ENCODE data around the gene NMS. TPM values are rescaled to one million over a fixed set of nuclear protein-coding genes. Genes with fewer than 3 reads are reported as not detected.

Gene NMS
- total and polyA plus RNA-seq, 2 donors (not counting 1 experiment from before 2014, with no cell fraction given), result not detected

GRCh38 chr2:100509066-100509465 is 38.8 kb downstream of the NMS start:
- ChIA-PET CTCF (interaction anchor here (0.6 kb wide), 1 partner anchor 49 kb away, joined by 3 read pairs; no protein-coding TSS in a partner anchor), POLR2A (no interaction called here)
- Histone ChIP-seq H3K27ac (ENCODE audit: low read length in 2 of 2) (no peak overlapping the region), H3K4me1 (ENCODE audit: control insufficient read depth in 2 of 2, insufficient read depth in 2 of 2, low read length in 2 of 2) (no peaks in the 10 kb centered on the region), H3K36me3 (replicated peaks in 1 of 2; ENCODE audit: control extremely low read depth in 1 of 2, control insufficient read depth in 1 of 2, extremely low read depth in 1 of 2, insufficient read depth in 2 of 2, low read length in 1 of 2) (no peaks in the 10 kb centered on the region), H3K4me3 (ENCODE audit: control extremely low read depth in 1 of 5, extremely low read depth in 1 of 5, insufficient read depth in 1 of 5, low read depth in 2 of 5, low read length in 4 of 5) (no peak overlapping the region), H3K27me3 (replicated peaks in 1 of 4; ENCODE audit: control extremely low read depth in 1 of 4, control insufficient read depth in 3 of 4, insufficient read depth in 4 of 4, low read length in 3 of 4) (peaks cover 0 to 3% (median 0%) of the 10 kb centered on the region in 4 experiments), H3K79me2 (ENCODE audit: control insufficient read depth, insufficient read depth, low read length) (no peaks in the 10 kb centered on the region), H2AFZ (ENCODE audit: insufficient read depth, low read depth, low read length, poor library complexity, severe bottlenecking) (no peak overlapping the region), H4K20me1 (ENCODE audit: control insufficient read depth, insufficient read depth, low read length, poor library complexity, severe bottlenecking) (no peaks in the 10 kb centered on the region), H3K9me3 (ENCODE audit: control extremely low read depth in 1 of 3, control insufficient read depth in 2 of 3, insufficient read depth in 1 of 3, low read length in 2 of 3) (peaks cover 0 to 13% (median 9%) of the 10 kb centered on the region in 3 donors), H3K4me2 (replicated peaks; ENCODE audit: low read depth, low read length, poor library complexity, severe bottlenecking) (no peak overlapping the region), H3K9ac (ENCODE audit: low read length) (no peak overlapping the region)
- ATAC-seq (ENCODE audit: low read depth) (no peak), DNase-seq (no peak)
- Mint-ChIP-seq H3K4me3 (no peak overlapping the region), H3K27ac (no peak overlapping the region), H3K4me1 (peaks cover 8% of the 10 kb centered on the region), H3K27me3 (peaks cover 19% of the 10 kb centered on the region), H3K9me3 (ENCODE audit: insufficient read depth) (peaks cover 5% of the 10 kb centered on the region)
- WGBS (ENCODE audit: insufficient coverage), result 80% methylated on average over 1 of the region's 7 CpGs
- intact Hi-C loops (cut with micrococcal nuclease), result no loop called here
- TF ChIP-seq EZH2 (IDR thresholded peaks at IDR 0.05; ENCODE audit: borderline replicate concordance, insufficient read depth, low read depth, low read length, poor library complexity, severe bottlenecking) (no peak), CTCF (IDR thresholded peaks at IDR 0.05) (no peak)

- POLR2A ChIA-PET, result no interaction called here
- H3K27me3 ChIP-seq (replicated peaks in 1 of 4; ENCODE audit: control extremely low read depth in 1 of 4, control insufficient read depth in 3 of 4, insufficient read depth in 4 of 4, low read length in 3 of 4), result no peaks in the 10 kb centered on the region
- 22% methylated on average over 4 of the region's 4 CpGs for WGBS (ENCODE audit: insufficient coverage)
- intact Hi-C loops (cut with micrococcal nuclease), result no loop called here
- H3K9ac ChIP-seq (ENCODE audit: low read length), result no peak overlapping the region
- no peaks in the 10 kb centered on the region for H3K79me2 ChIP-seq (ENCODE audit: control insufficient read depth, insufficient read depth, low read length)
- Mint-ChIP-seq H3K4me1 (peaks cover 8% of the 10 kb centered on the region), H3K9me3 (ENCODE audit: insufficient read depth) (no peaks in the 10 kb centered on the region), H3K27me3 (peaks cover 6% of the 10 kb centered on the region), H3K4me3 (no peak overlapping the region), H3K27ac (no peak overlapping the region)
- H3K27ac ChIP-seq (ENCODE audit: low read length in 2 of 2), result no peak overlapping the region
- peaks cover 0 to 2% (median 0%) of the 10 kb centered on the region in 3 donors for H3K9me3 ChIP-seq (ENCODE audit: control extremely low read depth in 1 of 3, control insufficient read depth in 2 of 3, insufficient read depth in 1 of 3, low read length in 2 of 3)
- no peaks in the 10 kb centered on the region for H3K36me3 ChIP-seq (replicated peaks in 1 of 2; ENCODE audit: control extremely low read depth in 1 of 2, control insufficient read depth in 1 of 2, extremely low read depth in 1 of 2, insufficient read depth in 2 of 2, low read length in 1 of 2)
- DNase-seq, result no peak
- no peak for TF ChIP-seq CTCF (IDR thresholded peaks at IDR 0.05)
- TF ChIP-seq EZH2 (IDR thresholded peaks at IDR 0.05; ENCODE audit: borderline replicate concordance, insufficient read depth, low read depth, low read length, poor library complexity, severe bottlenecking), result no peak
- no peak overlapping the region for H3K4me3 ChIP-seq (ENCODE audit: control extremely low read depth in 1 of 5, extremely low read depth in 1 of 5, insufficient read depth in 1 of 5, low read depth in 2 of 5, low read length in 4 of 5)
- peak overlapping the region; percentile 24 for H2AFZ ChIP-seq (ENCODE audit: insufficient read depth, low read depth, low read length, poor library complexity, severe bottlenecking)
- CTCF ChIA-PET, result no interaction called here
- peak; percentile 53 for ATAC-seq (ENCODE audit: low read depth)
- H4K20me1 ChIP-seq (ENCODE audit: control insufficient read depth, insufficient read depth, low read length, poor library complexity, severe bottlenecking), result no peaks in the 10 kb centered on the region
- H3K4me1 ChIP-seq (ENCODE audit: control insufficient read depth in 2 of 2, insufficient read depth in 2 of 2, low read length in 2 of 2), result no peaks in the 10 kb centered on the region
- no peak overlapping the region for H3K4me2 ChIP-seq (replicated peaks; ENCODE audit: low read depth, low read length, poor library complexity, severe bottlenecking)
These were observed 43.4 kb downstream of the NMS start for GRCh38 chr2:100513650-100514049.
